GM21825 (cell line): ENCODE results near the gene FUCA1.
"Not testable (repeated sequence)": the region's sequence is repeated elsewhere in the genome, so short reads cannot be mapped to it uniquely, and the experiment has no call there.

Source experiments
- ATAC-seq: cut with Tn5 transposase; IDR thresholded peaks from one replicate; pipeline ENCODE4 v1.9.1; 2021; ENCODE audit warnings: mild to moderate bottlenecking, moderate library complexity; ENCODE audit not compliant: unreplicated experiment

The FUCA1 gene

DNA sequence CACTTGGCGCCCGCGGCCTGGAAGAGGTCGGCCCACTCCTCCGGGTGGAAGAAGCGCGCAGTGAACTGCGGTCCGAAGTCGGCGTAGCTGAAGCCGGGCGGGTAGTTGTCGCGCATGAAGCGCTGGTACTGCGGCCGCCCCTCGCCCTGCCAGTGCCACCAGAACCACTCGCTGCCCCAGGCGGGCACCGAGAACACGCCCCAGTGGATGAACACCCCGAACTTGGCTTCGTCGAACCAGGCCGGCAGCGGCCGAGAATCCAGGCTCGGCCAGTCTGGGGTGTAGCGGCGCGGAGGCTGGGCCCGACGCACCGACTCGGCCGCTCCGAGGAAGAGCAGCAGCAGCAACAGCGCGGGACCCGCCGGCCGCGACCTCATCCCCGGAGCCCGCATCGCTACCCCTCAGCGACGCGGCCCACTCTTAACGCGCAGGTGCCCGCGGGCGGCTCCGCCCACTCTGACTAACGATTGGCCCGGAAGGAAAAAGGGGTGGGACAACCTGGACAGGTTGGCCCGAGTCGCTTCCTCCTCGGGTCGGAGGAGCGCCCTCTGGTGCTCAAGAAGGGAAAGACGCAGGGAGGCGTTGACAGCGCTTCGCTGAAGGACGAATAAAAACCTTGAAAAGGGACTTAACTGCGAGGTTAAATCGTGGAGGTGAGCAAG, at the start of gene FUCA1:
TSS of gene FUCA1 (minus strand) at position 396 of the 662 bp plus-strand sequence. CDS start at position 392, 4 bp downstream.
- peak; percentile 90 for ATAC-seq

DNA sequence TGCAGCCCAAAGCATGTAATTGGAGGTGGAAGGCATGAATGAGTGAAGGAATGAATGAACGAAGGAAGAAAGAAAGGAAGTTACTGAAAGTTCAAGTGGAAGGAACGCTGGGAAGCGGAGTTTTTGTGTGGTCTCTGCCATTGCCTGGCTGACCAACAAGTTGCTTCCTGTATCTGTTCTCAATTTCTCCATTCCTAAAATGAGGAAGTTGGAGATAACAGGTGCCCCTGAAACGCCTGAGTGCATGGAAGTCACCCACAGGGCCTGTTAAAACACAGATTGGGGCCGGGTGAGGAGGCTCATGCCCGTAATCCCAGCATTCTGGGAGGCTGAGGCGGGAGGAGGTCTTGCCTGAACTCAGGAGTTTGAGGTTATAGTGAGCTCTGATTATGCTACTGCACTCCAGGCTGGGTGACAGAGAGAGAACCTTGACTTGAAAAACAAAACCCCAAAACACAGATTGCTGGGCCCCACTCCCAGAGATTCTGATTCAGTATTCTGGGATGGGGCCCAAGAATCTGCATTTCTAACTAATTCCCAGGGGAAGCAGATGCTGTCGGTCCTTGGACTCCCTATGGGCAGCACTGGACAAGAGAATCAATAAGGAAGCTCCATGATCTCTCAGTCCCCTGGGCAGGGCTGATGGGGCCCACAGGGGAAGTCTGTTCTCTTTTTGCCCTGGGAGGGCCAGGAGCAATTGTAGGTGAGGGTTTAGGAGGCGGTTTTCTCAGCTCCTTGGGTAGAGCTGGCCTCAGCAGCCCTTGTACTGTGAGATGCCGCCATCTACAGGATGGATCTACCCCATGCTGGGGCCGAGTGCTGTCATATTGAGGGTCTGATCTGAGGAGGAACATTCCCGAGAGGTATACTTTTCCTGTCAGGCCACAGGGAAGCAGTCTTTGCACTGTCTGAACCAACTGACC, 48.4 kb upstream of the FUCA1 start:
- ATAC-seq: peak; percentile 53

DNA sequence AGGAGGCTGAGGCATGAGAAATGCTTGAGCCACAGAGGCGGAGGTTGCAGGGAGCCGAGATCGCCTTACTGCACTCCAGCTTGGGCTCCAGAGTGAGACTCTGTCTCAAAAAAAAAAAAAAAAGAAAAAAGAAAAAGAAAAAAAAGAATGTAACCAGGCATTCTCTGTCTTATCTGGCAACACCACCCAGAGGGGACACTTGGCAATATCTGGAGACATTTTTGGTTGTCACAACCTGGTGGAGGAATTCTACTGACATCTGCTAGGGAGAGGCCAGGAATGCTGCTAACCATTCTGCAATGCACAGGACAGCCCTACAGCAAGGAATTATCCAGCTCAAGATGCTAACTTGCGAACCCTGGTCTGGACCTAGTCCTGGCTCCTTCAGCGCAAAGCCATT, 47.4 kb upstream of the FUCA1 start:
- no peak for ATAC-seq

GRCh38 chr1:23914921-23915320, 46.8 kb upstream of the FUCA1 start:
- ATAC-seq: no peak

DNA sequence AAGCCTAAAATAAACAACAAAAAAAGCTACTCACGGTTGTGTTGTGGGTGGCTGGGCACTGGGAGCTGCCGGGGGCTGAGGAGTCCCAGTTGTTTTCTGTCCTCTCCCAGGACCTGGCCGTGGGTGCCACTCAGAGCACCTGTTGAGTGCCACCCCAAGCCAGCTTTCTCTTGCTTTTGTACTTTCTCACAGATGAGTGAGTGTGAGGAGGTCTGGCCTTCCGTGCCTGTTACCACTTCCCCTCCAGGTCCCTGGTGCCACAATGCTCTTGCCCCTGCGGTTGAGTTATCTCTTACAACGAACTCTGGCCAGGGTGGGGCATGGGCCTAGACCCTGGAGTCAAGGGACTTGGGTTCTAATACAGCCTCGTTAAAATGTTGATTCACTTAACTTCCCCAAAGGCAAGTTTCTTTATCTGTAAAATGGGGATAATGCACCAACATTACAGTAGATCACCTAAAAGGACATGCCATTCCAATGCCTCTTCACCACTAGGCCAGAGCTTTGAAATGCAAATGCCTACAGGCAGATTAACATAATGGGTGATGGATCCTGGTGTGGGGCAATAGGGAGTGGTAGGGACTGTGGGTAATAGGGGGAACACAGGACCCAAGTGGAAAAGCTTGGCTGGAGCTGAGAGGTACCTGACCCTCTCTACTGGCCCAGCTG, 45.3 kb upstream of the FUCA1 start, which contains the start of gene CNR2:
TSS of gene CNR2 (minus strand) at position 151 of the 669 bp plus-strand sequence. CDS start 37,745 bp downstream, outside the sequence.
- no peak for ATAC-seq

DNA sequence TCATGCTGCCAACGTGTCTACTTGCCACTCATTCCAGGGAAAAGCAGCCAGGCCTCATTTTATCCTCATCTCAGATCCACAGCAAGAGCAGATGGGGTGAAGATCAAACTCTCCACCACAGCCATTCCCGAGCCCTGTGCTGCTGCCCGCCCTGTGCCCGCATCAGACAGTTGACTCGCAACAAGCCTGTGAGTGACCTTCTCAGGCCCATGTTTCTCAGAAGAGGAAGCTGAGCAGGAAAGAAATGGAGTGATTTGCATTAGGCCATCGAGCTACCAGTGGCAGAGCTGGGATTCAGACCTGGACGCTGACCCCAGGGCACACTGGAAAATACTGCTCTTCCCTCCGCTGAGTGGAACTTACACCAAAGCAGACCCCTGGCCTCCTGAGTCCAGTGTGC, 43.8 kb upstream of the FUCA1 start:
- ATAC-seq: no peak

GRCh38 chr1:23910553-23911246, 42.6 kb upstream of the FUCA1 start:
- no peak for ATAC-seq

- ATAC-seq: no peak
Observed at GRCh38 chr1:23910144-23910543, 42.1 kb upstream of the FUCA1 start.

DNA sequence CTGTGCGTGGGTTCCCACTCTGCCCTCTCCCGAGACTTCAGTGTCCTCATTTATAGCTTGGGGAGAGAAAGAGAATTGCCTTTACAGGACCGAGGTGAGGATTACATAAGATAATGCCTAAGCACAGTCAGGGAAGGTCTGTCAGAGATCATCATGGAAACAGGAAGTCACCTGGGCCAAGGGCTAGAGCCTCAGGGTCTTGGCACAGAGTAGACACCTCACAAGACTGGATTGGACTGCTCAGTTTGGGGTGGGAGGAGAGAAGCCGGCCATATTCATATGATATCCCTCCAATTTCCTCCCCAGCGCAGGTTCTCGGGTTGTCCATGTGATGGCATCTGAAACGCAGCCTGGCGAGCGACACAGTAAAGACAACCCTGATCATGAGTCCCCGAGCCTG, 41.3 kb upstream of the FUCA1 start:
- no peak for ATAC-seq

GRCh38 chr1:23908453-23909341, 40.6 kb upstream of the FUCA1 start:
- peak; percentile 25 for ATAC-seq

- no peak for ATAC-seq
Observed at GRCh38 chr1:23906731-23907130, 38.6 kb upstream of the FUCA1 start.

DNA sequence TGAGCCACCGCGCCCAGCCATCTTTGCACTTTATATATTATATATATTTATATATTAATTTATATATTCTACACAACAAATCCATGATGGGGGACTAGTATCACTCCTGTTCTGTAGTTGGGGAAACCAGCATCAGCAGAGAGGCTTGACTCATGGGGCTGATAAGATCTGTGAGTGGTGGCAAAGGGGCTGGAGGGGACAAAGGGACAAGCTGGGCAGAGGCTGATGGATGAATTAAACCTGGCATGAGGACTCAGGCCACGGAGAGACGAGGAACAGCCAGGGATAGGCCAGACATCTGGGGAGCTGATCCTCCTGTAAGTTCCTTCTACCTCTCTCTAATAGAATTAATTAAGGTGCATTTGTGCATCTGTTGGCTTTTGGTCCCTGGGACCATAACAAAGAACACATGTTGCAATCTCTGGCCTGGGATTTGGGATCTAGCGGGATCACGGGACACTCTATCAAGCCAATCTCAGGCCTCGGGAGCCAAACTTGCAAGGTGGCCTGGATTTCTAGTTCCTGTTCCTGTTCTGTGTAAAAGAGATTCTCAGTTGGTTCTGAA, 37.5 kb upstream of the FUCA1 start:
- no peak for ATAC-seq

- peak; percentile 38 for ATAC-seq
Observed at GRCh38 chr1:23904748-23905357, 36.8 kb upstream of the FUCA1 start.

DNA sequence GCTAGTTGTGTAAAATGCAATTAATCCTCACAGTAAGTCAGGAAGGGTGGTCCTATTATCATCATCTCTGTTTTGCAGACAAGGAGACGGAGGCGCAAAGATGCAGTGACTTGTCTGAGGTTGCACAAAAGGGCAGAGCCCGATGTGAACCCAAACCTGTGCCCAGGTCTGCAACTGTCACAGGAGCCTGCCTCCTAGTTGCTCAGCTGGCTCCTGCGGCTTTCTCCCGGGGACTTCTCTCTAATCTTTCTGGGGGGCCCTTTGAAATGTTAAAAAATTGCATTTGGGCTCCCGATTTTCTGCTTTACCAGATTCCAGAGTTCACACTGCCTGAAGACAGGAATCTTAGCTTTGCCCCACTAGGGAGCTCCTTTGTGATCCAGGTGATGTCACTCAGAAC, 35.7 kb upstream of the FUCA1 start:
- ATAC-seq: no peak

DNA sequence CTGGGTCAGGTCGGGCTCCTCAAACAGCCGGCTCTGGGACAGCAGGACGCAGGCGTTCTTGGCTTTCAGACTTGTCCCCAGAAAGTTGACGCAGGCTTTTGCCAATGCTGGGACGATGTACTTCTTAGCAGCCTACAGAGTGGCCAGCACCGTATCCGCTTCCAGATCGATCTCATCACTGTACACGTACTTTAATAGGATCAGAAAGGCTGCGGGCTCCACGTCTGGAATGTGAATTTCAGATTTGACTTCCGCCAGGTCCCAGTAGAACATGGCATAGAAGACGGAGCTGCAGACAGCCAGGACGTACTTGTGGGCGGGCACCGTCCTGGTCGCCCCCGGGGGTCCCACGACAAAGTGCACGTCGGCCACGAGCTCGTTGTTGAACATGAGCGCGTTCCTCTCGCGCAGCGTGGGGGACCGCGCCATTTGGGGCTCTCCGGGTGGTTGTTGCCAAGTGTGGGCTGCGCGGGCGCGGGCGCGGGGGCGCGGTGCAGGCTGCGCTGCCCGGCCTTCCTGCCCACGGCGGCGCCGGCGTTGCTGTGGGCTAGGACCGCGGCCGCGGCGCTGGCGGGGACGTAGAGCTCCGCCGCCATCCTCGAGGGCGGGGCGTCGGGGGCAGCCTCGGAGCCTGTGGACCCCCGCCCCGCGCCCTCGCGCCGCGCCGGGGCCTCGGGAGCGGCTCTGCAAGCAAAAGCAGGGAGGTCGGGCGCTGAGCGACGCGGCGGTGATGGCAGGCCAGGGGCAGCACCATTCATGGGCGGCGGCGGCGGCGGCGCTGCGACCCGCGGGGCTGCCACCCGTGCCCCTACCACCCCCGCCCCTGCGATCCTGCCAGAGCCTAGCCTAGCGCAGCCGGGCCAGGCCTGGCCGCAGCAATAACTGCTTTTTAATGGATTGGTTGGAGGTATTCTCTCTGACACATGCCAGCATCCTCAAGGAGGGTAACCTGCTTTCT, 34.5 kb upstream of the FUCA1 start:
- no peak for ATAC-seq

GRCh38 chr1:23900017-23900416, 31.9 kb upstream of the FUCA1 start:
- not testable (repeated sequence) for ATAC-seq

GRCh38 chr1:23899070-23899469, 31.0 kb upstream of the FUCA1 start:
- no peak for ATAC-seq

- ATAC-seq: no peak
Observed at GRCh38 chr1:23897083-23897482, 29.0 kb upstream of the FUCA1 start.
